8988T (cell line): ENCODE results near the gene SLC9A4.
"Not testable (repeated sequence)": the region's sequence is repeated elsewhere in the genome, so short reads cannot be mapped to it uniquely, and the experiment has no call there.

Source experiments
- DNase-seq: peaks from one replicate; pipeline ENCODE4 v3.0.0; 2011

Gene SLC9A4

DNA sequence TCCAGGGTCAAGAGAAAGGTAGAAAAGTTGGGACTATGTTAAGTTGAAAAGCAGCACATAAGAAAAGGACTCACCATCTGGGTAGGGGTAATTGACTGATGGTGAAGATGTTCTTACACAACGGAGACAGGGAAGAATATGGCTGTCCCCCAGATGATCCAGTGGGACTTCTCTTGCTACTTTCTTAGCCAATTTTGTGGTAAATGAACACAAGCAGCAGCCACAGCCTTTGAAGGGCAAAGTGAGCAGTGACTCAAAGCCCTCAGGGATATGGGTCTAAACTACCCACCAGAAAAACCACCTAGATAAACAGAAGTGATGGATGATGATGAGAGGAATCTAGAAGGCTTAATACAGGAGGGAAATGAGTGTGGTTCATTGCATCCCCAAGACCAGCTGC lies 80.6 kb downstream of the SLC9A4 start:
- no peak for DNase-seq

GRCh38 chr2:102558463-102558862 lies 85.4 kb downstream of the SLC9A4 start:
- no peak for DNase-seq

DNA sequence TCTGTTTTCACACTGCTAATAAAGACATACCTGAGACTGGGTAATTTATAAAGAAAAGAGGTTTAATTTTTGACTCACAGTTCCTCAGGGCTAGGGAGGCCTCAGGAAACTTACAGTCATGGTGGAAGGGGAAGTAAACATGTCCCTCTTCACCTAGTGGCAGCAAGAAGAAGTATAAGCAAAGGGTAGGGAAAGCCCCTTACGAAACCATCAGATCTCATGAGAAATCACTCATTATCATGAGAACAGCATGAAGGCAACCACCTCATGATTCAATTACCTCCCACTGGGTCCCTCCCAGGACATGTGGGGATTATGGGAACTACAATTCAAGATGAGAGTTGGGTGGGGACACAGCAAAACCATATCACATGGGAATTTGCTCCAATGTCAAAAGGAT lies 89.5 kb downstream of the SLC9A4 start:
- DNase-seq = not testable (repeated sequence)

GRCh38 chr2:102575888-102576287 lies 102.9 kb downstream of the SLC9A4 start:
- DNase-seq = no peak

DNA sequence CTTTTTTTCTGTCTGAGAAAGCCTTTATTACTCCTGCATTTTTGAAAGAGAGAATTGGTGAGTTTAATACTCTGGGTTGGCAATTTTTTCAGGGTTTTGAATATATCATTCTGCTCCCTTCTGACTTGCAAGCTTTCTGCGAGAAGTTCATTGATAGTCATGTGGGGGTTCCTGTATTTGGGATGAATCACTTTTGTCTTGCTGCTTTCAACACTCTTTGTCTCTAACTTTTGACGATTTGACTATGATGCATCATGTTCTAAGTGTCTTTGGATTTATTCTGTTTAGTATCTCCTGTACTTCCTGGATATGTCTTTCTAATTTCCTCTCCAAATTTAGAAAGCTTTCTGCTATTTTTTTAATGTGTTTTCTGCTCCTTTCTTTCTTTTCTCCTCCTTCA lies 105.3 kb downstream of the SLC9A4 start:
- DNase-seq = no peak

DNA sequence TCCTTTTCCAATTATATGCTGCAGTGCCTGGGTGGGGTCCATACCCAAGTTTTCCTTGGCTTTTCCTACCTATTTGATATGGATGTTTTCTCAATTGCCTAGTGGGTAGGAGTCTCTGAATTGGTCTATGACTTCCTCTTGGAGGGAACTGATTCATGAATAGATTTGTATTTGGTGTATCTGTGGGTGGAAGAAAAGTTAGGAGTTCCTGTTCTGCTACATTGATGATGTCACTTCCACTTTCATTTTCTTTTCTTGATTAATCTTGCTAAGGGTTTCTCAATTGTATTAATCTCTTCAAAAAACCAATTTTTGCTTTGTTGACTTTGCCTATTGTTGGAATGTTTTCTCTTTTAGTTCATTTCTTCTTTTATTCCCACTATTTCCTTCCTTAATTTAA lies 108.9 kb downstream of the SLC9A4 start:
- DNase-seq = no peak

DNA sequence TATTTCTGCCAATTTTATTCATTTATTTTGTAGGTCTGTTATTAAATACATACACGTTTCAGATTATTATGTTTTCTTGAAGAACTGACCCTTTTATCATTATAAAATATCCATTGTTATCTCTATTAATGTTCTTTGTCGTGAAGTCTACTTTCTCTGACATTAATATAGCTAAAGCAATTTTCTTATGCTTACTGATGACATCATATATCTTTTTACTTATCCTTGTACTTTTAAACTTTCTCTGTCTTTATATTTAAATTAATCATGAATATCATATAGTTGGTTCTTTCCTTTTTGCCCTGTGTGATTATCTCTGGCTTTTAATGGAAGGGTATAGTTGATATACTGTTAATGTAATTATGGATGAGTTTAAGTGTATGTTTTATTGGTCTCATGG lies 109.8 kb downstream of the SLC9A4 start:
- DNase-seq = no peak
